Neural cell (in vitro differentiated cells): ENCODE data around the gene TGFBI. TPM values are rescaled to one million over a fixed set of nuclear protein-coding genes. Genes with fewer than 3 reads are reported as not detected.

Experiments used
- H2AFZ ChIP-seq: fragments of 200-600, 300-800 bp; sonication (generic), shearing (Covaris generic); 2 replicates; pipeline ENCODE4 v1.6.0; 2014; ENCODE audit warnings: low read depth, mild to moderate bottlenecking, antibody characterized with exemption, low read length, moderate library complexity
- H3F3A ChIP-seq: fragments of 200-600 bp; shearing (Covaris generic); 2 replicates; pipeline ENCODE4 v1.6.1; 2016; ENCODE audit warnings: mild to moderate bottlenecking, moderate library complexity, mixed read lengths, antibody characterized with exemption, low read length; ENCODE audit not compliant: insufficient read depth, poor library complexity, severe bottlenecking
- H3K27ac ChIP-seq: fragments of 200-600, 300-800 bp; sonication (generic), shearing (Covaris generic); 2 replicates; pipeline ENCODE4 v1.5.1; 2014; ENCODE audit warnings: mild to moderate bottlenecking, low read length, moderate library complexity
- H3K27me3 ChIP-seq: fragments of 300-800, 200-600 bp; sonication (generic), shearing (Covaris generic); 2 replicates; pipeline ENCODE4 v1.6.0; 2014; ENCODE audit warnings: mild to moderate bottlenecking, low read depth, low read length, moderate library complexity; ENCODE audit not compliant: insufficient read depth
- H3K36me3 ChIP-seq: fragments of 300-800, 200-600 bp; sonication (generic), shearing (Covaris generic); 2 replicates; pipeline ENCODE4 v1.5.1; 2014; ENCODE audit warnings: mild to moderate bottlenecking, antibody characterized with exemption, low read length, moderate library complexity; ENCODE audit not compliant: insufficient read depth
- H3K4me2 ChIP-seq: fragments of 300-800, 200-600 bp; sonication (generic), shearing (Covaris generic); 2 replicates; pipeline ENCODE4 v1.6.0; 2014; ENCODE audit warnings: mild to moderate bottlenecking, low read length
- H3K4me3 ChIP-seq: fragments of 300-800, 200-600 bp; sonication (generic), shearing (Covaris generic); 2 replicates; pipeline ENCODE4 v1.5.1; 2014; ENCODE audit warnings: mild to moderate bottlenecking, low read length, moderate library complexity
- H3K79me2 ChIP-seq: fragments of 200-600 bp; shearing (Covaris generic); replicated peaks from 2 replicates; pipeline ENCODE4 v1.6.0; 2014; ENCODE audit warnings: mild to moderate bottlenecking, low read length, moderate library complexity; ENCODE audit not compliant: insufficient read depth
- H3K9ac ChIP-seq: fragments of 300-800, 200-600 bp; sonication (generic), shearing (Covaris generic); 2 replicates; pipeline ENCODE4 v1.6.1; 2016; ENCODE audit warnings: mild to moderate bottlenecking, low read length, mixed read lengths
- H3K9me2 ChIP-seq: fragments of 200-600 bp; shearing (Covaris generic); 2 replicates; pipeline ENCODE4 v1.6.1; 2016; ENCODE audit warnings: mild to moderate bottlenecking, low read length, mixed read lengths; ENCODE audit not compliant: insufficient read depth
- H3K9me3 ChIP-seq: fragments of 200-600, 300-800 bp; sonication (generic), shearing (Covaris generic); 2 replicates; pipeline ENCODE4 v1.6.1; 2016; ENCODE audit warnings: mild to moderate bottlenecking, mixed run types, low read length, moderate library complexity, mixed read lengths
- H4K20me1 ChIP-seq: fragments of 200-600 bp; shearing (Covaris generic); 2 replicates; pipeline ENCODE4 v1.6.1; 2016; ENCODE audit warnings: mild to moderate bottlenecking, mixed run types; ENCODE audit not compliant: insufficient read depth
- EP300 ChIP-seq: fragments of 450-650 bp; conservative IDR thresholded peaks from 2 replicates; pipeline ENCODE4 v1.6.1; 2014; ENCODE audit warnings: antibody characterized with exemption, mild to moderate bottlenecking, moderate library complexity; ENCODE audit not compliant: poor library complexity, severe bottlenecking
- EZH2 ChIP-seq: fragments of 200-600, 300-800 bp; shearing (Covaris generic), sonication (generic); IDR thresholded peaks from 2 replicates; pipeline ENCODE4 v1.6.1; 2014; ENCODE audit warnings: antibody characterized with exemption, low read length, borderline replicate concordance, mild to moderate bottlenecking; ENCODE audit not compliant: insufficient read depth, poor library complexity, severe bottlenecking
- MXI1 ChIP-seq: fragments of 450-650 bp; conservative IDR thresholded peaks from 2 replicates; pipeline ENCODE4 v1.6.1; 2014; ENCODE audit warnings: antibody characterized with exemption, mild to moderate bottlenecking; ENCODE audit not compliant: poor library complexity, severe bottlenecking
- POLR2AphosphoS5 ChIP-seq: IDR thresholded peaks from 2 replicates; pipeline ENCODE4 v1.6.1; 2012
- RAD21 ChIP-seq: fragments of 450-650 bp; conservative IDR thresholded peaks from 2 replicates; pipeline ENCODE4 v1.6.1; 2014; ENCODE audit warnings: antibody characterized with exemption, mild to moderate bottlenecking, moderate library complexity
- SMC3 ChIP-seq: fragments of 450-650 bp; conservative IDR thresholded peaks from 2 replicates; pipeline ENCODE4 v1.6.1; 2014; ENCODE audit warnings: antibody characterized with exemption, mild to moderate bottlenecking, moderate library complexity; ENCODE audit not compliant: poor library complexity
- TAF1 ChIP-seq: IDR thresholded peaks from 2 replicates; pipeline ENCODE4 v1.6.1; 2012; ENCODE audit warnings: low read depth
- polyA plus RNA-seq: library from polyadenylated mRNA; depleted of rRNA; stranded (reverse); fragments of >200 nt; gene quantifications from 2 replicates; pipeline ENCODE4 v1.2.3, GENCODE V29; 2014
- TF ChIP-seq, protein P1 (sequence below): fragments of 450-650 bp; IDR thresholded peaks from 2 replicates; pipeline ENCODE4 v1.5.1; 2014; ENCODE audit warnings: antibody characterized with exemption, mild to moderate bottlenecking, moderate library complexity; ENCODE audit not compliant: poor library complexity, severe bottlenecking
- TF ChIP-seq, protein P2 (sequence below): IDR thresholded peaks from 2 replicates; pipeline ENCODE4 v1.6.1; 2012; ENCODE audit warnings: borderline replicate concordance

The TGFBI gene
- polyA plus RNA-seq, 1 donor from 2014 or later = 0.71 TPM

DNA sequence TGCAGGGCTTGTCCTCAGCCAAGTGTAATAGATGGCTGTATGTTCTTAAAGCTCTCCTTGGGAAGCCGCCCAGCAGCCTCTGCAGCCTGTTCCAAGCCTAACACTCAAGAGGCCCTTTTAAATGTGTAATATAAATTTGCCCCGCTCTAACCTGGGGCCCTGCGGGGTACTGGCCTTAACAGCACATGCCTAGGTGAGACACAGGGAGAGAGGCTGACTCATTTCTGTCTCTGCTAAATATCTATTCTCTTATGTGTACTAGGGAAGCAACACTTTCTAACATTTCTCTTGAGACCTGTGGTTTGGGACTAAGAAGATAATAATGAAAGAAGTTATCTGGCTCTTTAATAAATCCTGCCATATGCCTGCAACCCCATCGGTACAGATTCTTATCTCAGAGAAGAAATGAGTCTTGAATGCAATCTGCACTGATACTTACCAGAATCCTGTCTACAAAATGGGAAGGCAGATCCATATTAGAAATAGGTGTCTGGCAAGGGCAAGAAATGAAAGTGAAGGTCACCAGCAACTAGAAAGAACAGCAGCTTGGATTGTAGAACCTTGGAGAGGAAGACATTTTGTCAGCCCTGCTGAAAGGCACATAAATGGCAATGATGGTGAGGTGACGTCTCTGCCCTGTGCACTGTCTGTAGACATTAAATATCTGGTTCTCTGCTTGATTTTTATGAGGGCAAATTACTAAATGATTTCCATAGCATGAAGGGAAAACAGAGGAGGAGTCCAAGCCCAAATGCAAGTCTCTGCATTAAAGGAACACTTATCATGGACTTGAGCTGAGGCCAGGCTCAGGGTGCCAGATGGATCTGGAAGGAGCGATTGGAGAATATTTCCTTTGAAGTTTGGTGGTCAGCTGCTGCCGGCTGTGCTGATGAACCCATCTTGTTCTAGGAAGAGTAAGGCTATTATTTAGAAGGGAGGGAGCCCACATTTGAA, 14.5 kb upstream of the TGFBI start:
- no peaks in the 10 kb centered on the region for H3K79me2 ChIP-seq
- H3K4me3 ChIP-seq = no peak overlapping the region
- H3K36me3 ChIP-seq = no peaks in the 10 kb centered on the region
- no peaks in the 10 kb centered on the region for H4K20me1 ChIP-seq
- no peaks in the 10 kb centered on the region for H3K27me3 ChIP-seq
- no peak overlapping the region for H3K4me2 ChIP-seq
- H3K9me2 ChIP-seq = no peaks in the 10 kb centered on the region
- no peak for TF ChIP-seq SMC3
- TF ChIP-seq TAF1 = no peak
- no peak for TF ChIP-seq EZH2
- TF ChIP-seq EP300 = no peak
- TF ChIP-seq MXI1 = no peak
- TF ChIP-seq, protein P1, sequence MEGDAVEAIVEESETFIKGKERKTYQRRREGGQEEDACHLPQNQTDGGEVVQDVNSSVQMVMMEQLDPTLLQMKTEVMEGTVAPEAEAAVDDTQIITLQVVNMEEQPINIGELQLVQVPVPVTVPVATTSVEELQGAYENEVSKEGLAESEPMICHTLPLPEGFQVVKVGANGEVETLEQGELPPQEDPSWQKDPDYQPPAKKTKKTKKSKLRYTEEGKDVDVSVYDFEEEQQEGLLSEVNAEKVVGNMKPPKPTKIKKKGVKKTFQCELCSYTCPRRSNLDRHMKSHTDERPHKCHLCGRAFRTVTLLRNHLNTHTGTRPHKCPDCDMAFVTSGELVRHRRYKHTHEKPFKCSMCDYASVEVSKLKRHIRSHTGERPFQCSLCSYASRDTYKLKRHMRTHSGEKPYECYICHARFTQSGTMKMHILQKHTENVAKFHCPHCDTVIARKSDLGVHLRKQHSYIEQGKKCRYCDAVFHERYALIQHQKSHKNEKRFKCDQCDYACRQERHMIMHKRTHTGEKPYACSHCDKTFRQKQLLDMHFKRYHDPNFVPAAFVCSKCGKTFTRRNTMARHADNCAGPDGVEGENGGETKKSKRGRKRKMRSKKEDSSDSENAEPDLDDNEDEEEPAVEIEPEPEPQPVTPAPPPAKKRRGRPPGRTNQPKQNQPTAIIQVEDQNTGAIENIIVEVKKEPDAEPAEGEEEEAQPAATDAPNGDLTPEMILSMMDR = no peak
- TF ChIP-seq, protein P2, sequence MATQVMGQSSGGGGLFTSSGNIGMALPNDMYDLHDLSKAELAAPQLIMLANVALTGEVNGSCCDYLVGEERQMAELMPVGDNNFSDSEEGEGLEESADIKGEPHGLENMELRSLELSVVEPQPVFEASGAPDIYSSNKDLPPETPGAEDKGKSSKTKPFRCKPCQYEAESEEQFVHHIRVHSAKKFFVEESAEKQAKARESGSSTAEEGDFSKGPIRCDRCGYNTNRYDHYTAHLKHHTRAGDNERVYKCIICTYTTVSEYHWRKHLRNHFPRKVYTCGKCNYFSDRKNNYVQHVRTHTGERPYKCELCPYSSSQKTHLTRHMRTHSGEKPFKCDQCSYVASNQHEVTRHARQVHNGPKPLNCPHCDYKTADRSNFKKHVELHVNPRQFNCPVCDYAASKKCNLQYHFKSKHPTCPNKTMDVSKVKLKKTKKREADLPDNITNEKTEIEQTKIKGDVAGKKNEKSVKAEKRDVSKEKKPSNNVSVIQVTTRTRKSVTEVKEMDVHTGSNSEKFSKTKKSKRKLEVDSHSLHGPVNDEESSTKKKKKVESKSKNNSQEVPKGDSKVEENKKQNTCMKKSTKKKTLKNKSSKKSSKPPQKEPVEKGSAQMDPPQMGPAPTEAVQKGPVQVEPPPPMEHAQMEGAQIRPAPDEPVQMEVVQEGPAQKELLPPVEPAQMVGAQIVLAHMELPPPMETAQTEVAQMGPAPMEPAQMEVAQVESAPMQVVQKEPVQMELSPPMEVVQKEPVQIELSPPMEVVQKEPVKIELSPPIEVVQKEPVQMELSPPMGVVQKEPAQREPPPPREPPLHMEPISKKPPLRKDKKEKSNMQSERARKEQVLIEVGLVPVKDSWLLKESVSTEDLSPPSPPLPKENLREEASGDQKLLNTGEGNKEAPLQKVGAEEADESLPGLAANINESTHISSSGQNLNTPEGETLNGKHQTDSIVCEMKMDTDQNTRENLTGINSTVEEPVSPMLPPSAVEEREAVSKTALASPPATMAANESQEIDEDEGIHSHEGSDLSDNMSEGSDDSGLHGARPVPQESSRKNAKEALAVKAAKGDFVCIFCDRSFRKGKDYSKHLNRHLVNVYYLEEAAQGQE = no peak
- no peak for TF ChIP-seq POLR2AphosphoS5
- no peak for TF ChIP-seq RAD21
- H3K9me3 ChIP-seq = no peaks in the 10 kb centered on the region
- no peaks in the 10 kb centered on the region for H3F3A ChIP-seq
- no peak overlapping the region for H2AFZ ChIP-seq
- H3K27ac ChIP-seq = no peak overlapping the region
- H3K9ac ChIP-seq = no peak overlapping the region

DNA sequence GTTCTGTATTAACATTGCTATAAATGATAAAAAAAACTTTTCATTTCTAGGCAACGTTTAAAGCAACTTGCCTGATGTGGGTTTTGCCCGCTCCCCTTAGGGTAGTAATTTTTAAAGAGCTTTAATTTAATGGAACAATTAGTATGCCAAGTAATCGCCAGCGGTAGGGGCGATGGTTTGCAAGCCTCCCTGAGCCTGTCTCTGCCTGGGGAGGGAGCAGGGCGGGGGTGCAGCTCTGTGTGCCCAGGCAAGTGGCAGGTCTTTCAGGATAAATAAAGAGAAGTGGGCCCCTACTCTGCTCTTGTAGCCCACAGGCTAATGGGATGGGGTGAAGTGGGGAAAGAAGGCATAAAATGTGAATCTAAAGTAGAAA, 13.8 kb upstream of the TGFBI start:
- TF ChIP-seq EZH2 = no peak
- no peak for TF ChIP-seq MXI1
- TF ChIP-seq, protein P2 = no peak
- TF ChIP-seq, protein P1 = no peak
- TF ChIP-seq POLR2AphosphoS5 = no peak
- TF ChIP-seq TAF1 = no peak
- no peak for TF ChIP-seq EP300
- TF ChIP-seq SMC3 = no peak
- no peak for TF ChIP-seq RAD21
- Histone ChIP-seq H3F3A (no peaks in the 10 kb centered on the region), H2AFZ (no peak overlapping the region), H3K9me2 (no peaks in the 10 kb centered on the region), H4K20me1 (no peaks in the 10 kb centered on the region), H3K27me3 (no peaks in the 10 kb centered on the region), H3K9me3 (no peaks in the 10 kb centered on the region), H3K4me3 (no peak overlapping the region), H3K36me3 (no peaks in the 10 kb centered on the region), H3K9ac (no peak overlapping the region), H3K79me2 (no peaks in the 10 kb centered on the region), H3K4me2 (no peak overlapping the region), H3K27ac (no peak overlapping the region)
